Colonic mucosa (tissue), 4 donors: ENCODE results near the gene PRKAG2. TPM values are rescaled to one million over a fixed set of nuclear protein-coding genes. Genes with fewer than 3 reads are reported as not detected.

Experiments
- DNase-seq: peaks from one replicate; pipeline ENCODE4 v3.0.0-alpha.2; 2020
- H3K27ac ChIP-seq: fragments of 200-600 bp; one replicate; pipeline ENCODE4 v1.8.0; 2021
- H3K27me3 ChIP-seq: fragments of 200-600 bp; one replicate; pipeline ENCODE4 v1.8.0; 2021
- H3K36me3 ChIP-seq: fragments of 200-600 bp; one replicate; pipeline ENCODE4 v1.8.0; 2021
- H3K4me1 ChIP-seq: fragments of 200-600 bp; one replicate; pipeline ENCODE4 v1.8.0; 2021; ENCODE audit warnings: mild to moderate bottlenecking
- H3K4me3 ChIP-seq: fragments of 200-600 bp; one replicate; pipeline ENCODE4 v1.8.0; 2021
- H3K9ac ChIP-seq, 2 donors: one replicate each; pipeline ENCODE4 v1.7.0; 2013; ENCODE audit warnings: control low read depth in 2 of 2, low read depth in 2 of 2, low read length in 2 of 2
- H3K9me3 ChIP-seq: fragments of 200-600 bp; one replicate; pipeline ENCODE4 v1.8.0; 2021
- intact Hi-C: fragments of 100-400 bp; cut with DNase I; formaldehyde crosslinking; loops from one replicate; pipeline ENCODE4 v1.14.1; 2022
- total RNA-seq, 2 donors: library from RNA; stranded (reverse); fragmentation: NEBNext Ultra II Directional in 1 of 2; extraction: Animal tissue kit (Norgen Biotek cat#: 25700) in 1 of 2; gene quantifications; one replicate each; pipeline ENCODE4 v1.2.1, GENCODE V29; 2021
- TF ChIP-seq, protein P1 (sequence below): fragments of 200-600 bp; IDR thresholded peaks from one replicate; pipeline ENCODE4 v1.8.0; 2022; ENCODE audit warnings: antibody characterized with exemption, mild to moderate bottlenecking
- donor health status: healthy.
- donor health status: DM: no; HTN: no; CAD: no.
- donor health status: DM: no; HTN: no; CAD: no.

The PRKAG2 gene
- total RNA-seq, 2 donors from 2014 or later: 36.3 to 42.0 TPM

DNA sequence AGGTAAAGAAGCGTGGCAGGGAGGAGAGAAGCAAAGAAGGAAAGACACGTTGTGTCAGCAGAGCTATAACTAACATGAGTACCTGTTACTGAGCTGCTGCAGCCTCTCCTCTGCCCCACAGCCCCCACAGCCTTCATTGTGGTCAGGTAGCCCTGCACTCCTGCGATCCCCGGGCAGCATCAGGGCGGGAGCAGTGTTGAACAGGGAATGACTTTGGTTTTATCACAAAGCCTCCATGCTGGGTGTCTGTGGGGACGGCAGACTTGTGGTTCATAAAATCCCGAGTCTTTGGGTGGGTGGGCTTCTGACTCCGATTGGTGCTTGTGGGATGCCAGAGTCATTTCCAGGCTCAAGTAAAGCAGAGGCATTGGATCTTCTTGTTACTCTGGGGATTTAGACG is 14.8 kb upstream of the PRKAG2 start:
- H3K4me1 ChIP-seq: peaks cover 9% of the 10 kb centered on the region
- intact Hi-C loops: no loop called here

DNA sequence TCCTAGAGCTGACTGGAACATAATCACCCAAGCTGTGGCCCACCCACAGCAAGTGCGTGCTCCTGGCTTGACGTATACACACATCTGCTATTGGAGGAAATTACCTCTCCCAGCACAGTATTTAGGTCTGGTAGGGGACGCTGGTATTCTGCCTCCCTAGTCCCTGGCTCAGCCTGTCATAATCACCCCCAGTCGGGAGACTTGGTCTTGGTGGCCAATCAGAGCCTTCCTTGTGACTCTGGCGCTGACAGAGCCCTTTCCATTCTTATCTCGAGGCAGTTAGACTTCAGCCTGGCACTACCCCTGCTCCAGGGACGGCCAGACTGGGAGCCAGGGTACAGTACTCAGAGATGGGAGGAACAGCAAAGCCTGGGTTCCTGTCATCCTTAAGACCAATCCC is 14.3 kb upstream of the PRKAG2 start:
- TF ChIP-seq, protein P1, sequence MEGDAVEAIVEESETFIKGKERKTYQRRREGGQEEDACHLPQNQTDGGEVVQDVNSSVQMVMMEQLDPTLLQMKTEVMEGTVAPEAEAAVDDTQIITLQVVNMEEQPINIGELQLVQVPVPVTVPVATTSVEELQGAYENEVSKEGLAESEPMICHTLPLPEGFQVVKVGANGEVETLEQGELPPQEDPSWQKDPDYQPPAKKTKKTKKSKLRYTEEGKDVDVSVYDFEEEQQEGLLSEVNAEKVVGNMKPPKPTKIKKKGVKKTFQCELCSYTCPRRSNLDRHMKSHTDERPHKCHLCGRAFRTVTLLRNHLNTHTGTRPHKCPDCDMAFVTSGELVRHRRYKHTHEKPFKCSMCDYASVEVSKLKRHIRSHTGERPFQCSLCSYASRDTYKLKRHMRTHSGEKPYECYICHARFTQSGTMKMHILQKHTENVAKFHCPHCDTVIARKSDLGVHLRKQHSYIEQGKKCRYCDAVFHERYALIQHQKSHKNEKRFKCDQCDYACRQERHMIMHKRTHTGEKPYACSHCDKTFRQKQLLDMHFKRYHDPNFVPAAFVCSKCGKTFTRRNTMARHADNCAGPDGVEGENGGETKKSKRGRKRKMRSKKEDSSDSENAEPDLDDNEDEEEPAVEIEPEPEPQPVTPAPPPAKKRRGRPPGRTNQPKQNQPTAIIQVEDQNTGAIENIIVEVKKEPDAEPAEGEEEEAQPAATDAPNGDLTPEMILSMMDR: no peak
- no peaks in the 10 kb centered on the region for H3K27me3 ChIP-seq
- peak; percentile 55 for DNase-seq

More for the DNA sequence above, 14.8 kb upstream of the PRKAG2 start:
- H3K4me3 ChIP-seq: no peak overlapping the region
- DNase-seq: no peak
- H3K9ac ChIP-seq: no peak overlapping the region
- TF ChIP-seq, protein P1: no peak
- H3K9me3 ChIP-seq: no peaks in the 10 kb centered on the region
- H3K27me3 ChIP-seq: no peaks in the 10 kb centered on the region
- H3K36me3 ChIP-seq: no peaks in the 10 kb centered on the region
- no peak overlapping the region for H3K27ac ChIP-seq

DNA sequence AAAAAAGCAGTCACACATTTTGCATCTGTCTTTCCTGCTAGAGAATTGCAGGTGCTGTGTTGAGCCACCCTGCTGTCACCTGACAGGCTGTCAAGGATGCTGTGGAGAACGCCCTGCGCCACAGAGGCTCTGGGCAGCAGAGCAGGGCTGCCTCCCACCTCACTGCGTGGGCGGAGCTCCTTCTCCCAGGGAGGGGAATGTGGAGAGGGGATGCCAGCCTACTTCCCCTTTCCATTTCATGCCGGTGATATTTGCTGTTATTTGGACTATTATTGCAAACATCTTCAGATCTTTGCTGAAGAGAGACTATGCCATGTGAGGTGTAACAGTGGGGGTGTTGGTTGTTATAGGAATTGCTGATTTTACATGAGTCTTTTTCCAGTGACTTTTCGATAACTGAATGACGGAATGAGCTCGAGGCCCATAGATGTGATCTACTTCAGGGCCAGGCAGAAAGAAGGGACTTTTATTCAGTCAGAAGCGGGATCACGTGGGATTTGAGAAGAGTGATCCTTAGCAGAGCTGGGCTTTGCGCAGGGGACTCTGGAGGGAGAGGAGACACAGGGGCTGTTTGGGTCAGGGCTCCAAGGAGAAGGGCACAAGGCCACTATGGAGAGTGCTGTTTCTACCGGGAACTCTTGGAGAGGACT is 13.6 kb upstream of the PRKAG2 start:
- Histone ChIP-seq H3K36me3 (no peaks in the 10 kb centered on the region), H3K9ac (no peak overlapping the region), H3K27ac (no peak overlapping the region), H3K4me3 (no peak overlapping the region), H3K4me1 (peaks cover 3% of the 10 kb centered on the region), H3K9me3 (no peaks in the 10 kb centered on the region), H3K27me3 (no peaks in the 10 kb centered on the region)
- TF ChIP-seq, protein P1: no peak
- intact Hi-C loops: no loop called here
- no peak for DNase-seq

More for the DNA sequence above, 14.3 kb upstream of the PRKAG2 start:
- no peaks in the 10 kb centered on the region for H3K36me3 ChIP-seq
- no peaks in the 10 kb centered on the region for H3K9me3 ChIP-seq
- H3K27ac ChIP-seq: no peak overlapping the region
- H3K4me3 ChIP-seq: no peak overlapping the region
- peaks cover 6% of the 10 kb centered on the region for H3K4me1 ChIP-seq
- intact Hi-C loops: no loop called here
- no peak overlapping the region for H3K9ac ChIP-seq

DNA sequence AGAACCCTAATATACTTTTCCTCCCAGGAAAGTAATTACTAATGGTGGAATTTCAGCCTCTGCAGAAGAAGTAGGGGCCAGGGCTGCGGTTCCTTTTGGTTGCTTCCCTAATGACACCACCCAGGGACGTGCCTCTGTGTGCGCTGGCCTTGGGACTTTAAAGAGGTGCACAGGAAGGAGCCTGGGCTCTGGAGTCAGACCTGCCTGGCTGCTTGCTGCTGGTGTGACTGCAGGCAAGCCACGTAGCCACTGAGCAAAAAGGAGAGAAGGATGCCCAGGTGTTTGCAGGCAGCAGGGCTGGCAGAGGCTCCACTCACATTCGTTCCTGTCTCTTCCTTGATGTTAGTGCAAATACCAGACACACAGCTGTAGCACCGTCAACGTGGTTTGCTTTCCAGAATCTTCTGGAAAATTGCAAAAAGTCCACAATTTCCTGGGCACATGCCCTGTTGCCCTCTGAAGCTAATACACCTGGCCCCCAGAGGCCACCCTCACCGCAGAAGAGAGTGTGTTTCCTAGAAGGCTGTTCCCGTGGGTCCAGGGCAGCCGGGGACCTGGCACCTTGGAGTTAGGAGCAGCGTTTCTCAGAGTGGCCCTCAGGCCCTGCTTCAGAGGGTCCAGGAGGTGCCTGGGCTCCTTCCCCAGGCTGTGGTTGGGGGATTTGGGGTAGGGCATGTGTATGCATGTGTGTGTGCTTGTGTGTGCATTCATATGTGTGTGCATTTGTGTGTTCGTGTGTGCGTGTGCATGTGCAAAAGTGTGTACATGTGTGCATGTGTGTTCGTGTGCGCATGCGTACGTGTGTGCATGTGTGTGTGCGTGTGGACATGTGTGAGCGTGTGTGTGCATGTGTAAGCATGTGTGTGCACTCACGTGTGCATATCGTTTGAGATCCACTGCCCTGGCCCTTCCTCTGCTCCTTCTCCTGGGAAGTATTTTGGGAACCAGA is 12.8 kb upstream of the PRKAG2 start:
- TF ChIP-seq, protein P1: no peak
- no peaks in the 10 kb centered on the region for H3K27me3 ChIP-seq
- intact Hi-C loops: no loop called here

DNA sequence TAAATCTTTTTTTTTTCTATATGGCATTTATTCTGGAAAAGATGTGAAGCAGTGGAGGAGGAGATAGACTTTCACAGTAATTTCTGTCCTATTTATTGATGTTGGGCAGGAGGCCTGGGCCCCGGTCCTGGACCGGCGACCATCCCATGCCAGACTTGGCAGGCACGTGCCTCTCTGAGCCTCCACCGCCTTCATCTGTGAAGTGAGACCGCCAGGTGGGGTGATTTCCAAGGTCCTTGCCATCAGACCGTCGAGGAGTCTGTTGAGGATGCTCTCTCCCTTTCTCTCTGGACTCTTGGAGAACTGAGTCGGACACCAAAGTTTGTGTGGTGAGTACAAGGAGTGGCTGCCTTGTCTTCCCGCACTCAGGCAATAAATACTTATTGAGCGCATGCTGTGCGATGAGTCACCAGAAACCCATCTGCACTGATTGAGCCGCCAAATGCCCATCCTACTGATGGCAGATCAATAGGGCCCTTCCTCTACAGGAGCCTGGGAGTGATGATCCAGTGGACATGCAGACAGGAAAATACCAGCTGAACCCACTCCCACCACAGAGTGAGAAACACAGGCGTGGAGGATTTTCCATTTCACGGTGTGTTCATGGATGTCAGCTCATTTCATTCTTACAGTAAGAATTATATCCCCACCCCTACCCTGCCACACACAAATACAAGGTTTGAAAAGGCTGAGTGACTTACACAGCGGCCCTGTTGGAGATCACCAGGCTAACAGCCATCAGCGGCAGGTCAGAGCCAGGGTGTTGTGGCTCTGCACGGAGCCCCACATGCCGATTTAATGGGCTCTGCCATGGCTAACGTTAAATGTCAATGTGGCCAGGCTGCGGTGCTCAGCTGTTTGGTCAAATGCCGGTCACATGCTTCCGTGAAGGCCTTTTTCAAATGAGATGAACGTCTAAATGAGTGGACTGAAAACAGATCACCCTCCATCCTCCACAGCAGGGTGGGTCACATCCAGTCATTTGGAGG is 11.5 kb upstream of the PRKAG2 start:
- H3K36me3 ChIP-seq: no peaks in the 10 kb centered on the region
- H3K9me3 ChIP-seq: no peaks in the 10 kb centered on the region
- H3K27ac ChIP-seq: no peak overlapping the region
- H3K4me1 ChIP-seq: no peaks in the 10 kb centered on the region
- TF ChIP-seq, protein P1: no peak
- no peaks in the 10 kb centered on the region for H3K27me3 ChIP-seq
- no peak overlapping the region for H3K4me3 ChIP-seq
- H3K9ac ChIP-seq: no peak overlapping the region
- intact Hi-C loops: no loop called here
- no peak for DNase-seq

More for the DNA sequence above, 12.8 kb upstream of the PRKAG2 start:
- H3K9ac ChIP-seq: no peak overlapping the region
- no peaks in the 10 kb centered on the region for H3K9me3 ChIP-seq
- H3K36me3 ChIP-seq: no peaks in the 10 kb centered on the region
- H3K27ac ChIP-seq: no peak overlapping the region
- H3K4me3 ChIP-seq: no peak overlapping the region
- H3K4me1 ChIP-seq: no peaks in the 10 kb centered on the region
- DNase-seq: peak; percentile 13
